Measurements from ENCODE around the gene CCDC174. TPM values are rescaled to one million over a fixed set of nuclear protein-coding genes. Genes with fewer than 3 reads are reported as not detected.

The CCDC174 gene
- 22.1 TPM for total RNA-seq (ENCODE audit: unreplicated experiment)
- long read RNA-seq, partial matches to known transcripts, result 8 of 11 reads
- long read RNA-seq, other reads (novel, unspliced or antisense), result 1 of 11 reads

DNA sequence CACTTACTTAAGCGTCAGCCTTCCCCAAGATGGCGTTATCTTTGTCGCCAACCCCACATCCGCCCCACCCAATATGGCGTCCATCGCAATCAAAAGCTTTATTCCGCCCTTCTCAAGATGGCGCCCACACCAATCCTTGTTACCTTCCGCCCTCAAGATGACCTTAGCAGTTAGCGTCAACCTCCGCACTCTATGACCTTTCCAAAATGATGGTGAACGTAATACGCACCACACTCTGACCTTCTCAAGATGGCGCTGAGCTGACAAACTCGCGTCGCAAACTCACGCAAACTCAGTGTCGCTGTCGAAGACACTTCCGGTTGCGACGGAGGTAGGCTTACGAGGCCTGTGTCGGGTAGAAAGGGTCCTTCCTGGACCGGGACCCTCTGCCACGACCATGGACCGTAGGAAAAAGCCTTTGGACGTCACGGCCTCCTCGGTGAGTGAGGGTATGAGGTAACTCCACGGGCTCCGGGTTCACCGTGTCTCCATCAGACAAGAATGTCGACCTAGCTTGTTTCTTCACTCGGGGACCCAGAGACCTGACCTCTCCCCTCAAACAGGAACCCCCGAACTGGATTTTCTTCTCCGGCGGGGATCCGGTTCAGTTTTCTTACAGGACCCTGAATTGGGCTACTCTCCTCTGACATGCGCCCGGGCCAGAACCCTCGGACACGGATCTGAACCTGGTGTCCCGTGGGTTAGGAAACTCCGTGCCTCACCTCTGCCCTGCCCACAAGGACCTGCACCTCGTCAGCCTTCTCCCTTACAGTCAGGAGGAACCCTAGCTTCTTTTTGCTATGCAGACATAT lies at the start of gene CCDC174:
CCDC174 (plus strand) TSS at position 323 of the 812 bp plus-strand sequence; CDS start at position 398, 75 bp downstream.
- peak within 1 kb of the TSS; percentile 84 for H3K27ac Mint-ChIP-seq (ENCODE audit: unreplicated experiment)
- DNase-seq, result peak; percentile 90
- H3K27me3 Mint-ChIP-seq (ENCODE audit: unreplicated experiment), result no peaks in the 10 kb centered on the region
- TF ChIP-seq CTCF (IDR thresholded peaks at IDR 0.05; ENCODE audit: partially characterized antibody, unreplicated experiment), result no peak
- peaks cover 2% of the 10 kb centered on the region for H3K9me3 Mint-ChIP-seq (ENCODE audit: unreplicated experiment)
- no peaks in the 10 kb centered on the region for H3K4me1 Mint-ChIP-seq (ENCODE audit: low read depth, unreplicated experiment)
- no peaks in the 10 kb centered on the region for H3K36me3 Mint-ChIP-seq (ENCODE audit: unreplicated experiment)
- H3K4me3 Mint-ChIP-seq (ENCODE audit: unreplicated experiment), result peak within 1 kb of the TSS; percentile 100

- H3K4me1 Mint-ChIP-seq (ENCODE audit: low read depth, unreplicated experiment), result peaks cover 7% of the 10 kb centered on the region
- no peak overlapping the region for H3K27ac Mint-ChIP-seq (ENCODE audit: unreplicated experiment)
- peaks cover 5% of the 10 kb centered on the region for H3K36me3 Mint-ChIP-seq (ENCODE audit: unreplicated experiment)
- peak; percentile 28 for TF ChIP-seq CTCF (IDR thresholded peaks at IDR 0.05; ENCODE audit: partially characterized antibody, unreplicated experiment)
- H3K27me3 Mint-ChIP-seq (ENCODE audit: unreplicated experiment), result peaks cover 32% of the 10 kb centered on the region
- DNase-seq, result no peak
- peak overlapping the region; percentile 32 for H3K4me3 Mint-ChIP-seq (ENCODE audit: unreplicated experiment)
- peaks cover 3% of the 10 kb centered on the region for H3K9me3 Mint-ChIP-seq (ENCODE audit: unreplicated experiment)
These were observed 49.4 kb upstream of the CCDC174 start for GRCh38 chr3:14602006-14602803.

- H3K27me3 Mint-ChIP-seq (ENCODE audit: unreplicated experiment), result peaks cover 31% of the 10 kb centered on the region
- H3K36me3 Mint-ChIP-seq (ENCODE audit: unreplicated experiment), result peaks cover 5% of the 10 kb centered on the region
- peaks cover 3% of the 10 kb centered on the region for H3K9me3 Mint-ChIP-seq (ENCODE audit: unreplicated experiment)
- H3K27ac Mint-ChIP-seq (ENCODE audit: unreplicated experiment), result no peak overlapping the region
- H3K4me3 Mint-ChIP-seq (ENCODE audit: unreplicated experiment), result peak overlapping the region; percentile 81
- H3K4me1 Mint-ChIP-seq (ENCODE audit: low read depth, unreplicated experiment), result peaks cover 6% of the 10 kb centered on the region
- DNase-seq, result peak; percentile 46
- no peak for TF ChIP-seq CTCF (IDR thresholded peaks at IDR 0.05; ENCODE audit: partially characterized antibody, unreplicated experiment)
These were observed 48.5 kb upstream of the CCDC174 start for GRCh38 chr3:14602804-14603644.

- Mint-ChIP-seq H3K27me3 (ENCODE audit: unreplicated experiment) (peaks cover 22% of the 10 kb centered on the region), H3K9me3 (ENCODE audit: unreplicated experiment) (peaks cover 3% of the 10 kb centered on the region), H3K36me3 (ENCODE audit: unreplicated experiment) (peaks cover 5% of the 10 kb centered on the region), H3K4me3 (ENCODE audit: unreplicated experiment) (no peak overlapping the region), H3K27ac (ENCODE audit: unreplicated experiment) (no peak overlapping the region), H3K4me1 (ENCODE audit: low read depth, unreplicated experiment) (peaks cover 2% of the 10 kb centered on the region)
- DNase-seq, result no peak
- no peak for TF ChIP-seq CTCF (IDR thresholded peaks at IDR 0.05; ENCODE audit: partially characterized antibody, unreplicated experiment)
These were observed 46.5 kb upstream of the CCDC174 start for GRCh38 chr3:14605067-14605466.
